GM18508 (cell line): ENCODE results near the gene ANKS1A.

Experiments
- ATAC-seq: cut with Tn5 transposase; IDR thresholded peaks from one replicate; pipeline ENCODE4 v1.9.1; 2021; ENCODE audit warnings: moderate number of reproducible peaks; ENCODE audit not compliant: insufficient read depth, unreplicated experiment

The ANKS1A gene

DNA sequence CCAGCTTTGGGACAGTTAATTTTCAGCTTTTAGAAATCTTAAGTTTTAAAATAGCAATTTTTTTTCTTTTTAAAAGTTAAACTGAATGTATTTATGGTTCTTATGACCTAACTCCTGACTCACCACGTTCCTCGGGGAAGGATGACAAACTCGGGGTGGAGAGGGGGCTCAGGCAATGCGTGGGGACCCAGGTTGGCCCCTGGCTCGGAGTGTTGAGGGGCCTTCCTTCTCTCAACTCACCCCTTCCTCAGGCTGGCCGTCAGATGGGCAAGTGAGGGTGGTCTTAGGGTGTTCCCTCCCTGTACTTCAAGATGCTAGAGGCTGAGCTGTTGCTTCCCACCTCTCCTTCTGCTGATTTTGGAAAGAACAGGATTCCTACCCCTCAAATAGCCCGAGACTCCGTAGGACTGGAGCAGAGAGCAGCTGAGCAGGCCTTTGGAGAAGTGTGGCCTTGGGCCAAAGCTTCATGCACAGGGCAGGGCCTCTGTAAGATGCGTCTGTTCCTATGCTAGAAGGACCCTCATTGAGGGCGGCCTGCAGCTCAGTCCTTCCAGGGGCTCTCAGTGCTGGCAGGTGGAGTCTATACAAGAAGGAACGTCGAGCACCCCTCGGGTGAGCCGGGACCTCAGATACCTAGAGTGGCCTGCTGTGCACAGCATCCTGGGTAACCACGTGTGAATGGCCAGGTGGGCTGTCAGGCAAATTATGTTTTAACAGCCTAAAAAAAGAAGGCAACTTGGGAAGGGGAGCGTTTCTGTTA is 172.8 kb downstream of the ANKS1A start:
- no peak for ATAC-seq

GRCh38 chr6:35062676-35063574 is 173.9 kb downstream of the ANKS1A start:
- ATAC-seq, result no peak

- no peak for ATAC-seq
Measured at GRCh38 chr6:35063701-35064280, 174.7 kb downstream of the ANKS1A start.

DNA sequence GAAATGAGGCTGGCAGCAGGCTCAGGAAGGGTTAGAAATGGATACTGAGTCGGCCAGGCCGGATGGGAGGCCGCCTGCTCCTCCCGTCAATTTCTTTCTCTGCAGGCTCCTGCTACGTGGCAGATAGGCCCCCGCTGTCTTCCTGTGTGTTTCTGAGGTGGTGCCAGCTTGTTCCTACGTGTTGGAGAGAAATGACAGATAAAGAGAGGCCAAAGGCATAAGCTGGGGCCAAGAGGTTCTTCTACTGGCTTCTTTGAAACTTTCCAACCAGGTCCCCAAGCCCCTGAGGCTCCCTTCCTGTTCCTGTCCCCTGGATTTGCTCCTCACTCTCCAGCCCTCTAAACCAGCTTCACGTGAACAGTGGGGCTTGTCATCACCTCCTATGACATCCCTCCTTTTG is 175.2 kb downstream of the ANKS1A start:
- ATAC-seq, result no peak

GRCh38 chr6:35064757-35065440 is 175.8 kb downstream of the ANKS1A start:
- no peak for ATAC-seq

DNA sequence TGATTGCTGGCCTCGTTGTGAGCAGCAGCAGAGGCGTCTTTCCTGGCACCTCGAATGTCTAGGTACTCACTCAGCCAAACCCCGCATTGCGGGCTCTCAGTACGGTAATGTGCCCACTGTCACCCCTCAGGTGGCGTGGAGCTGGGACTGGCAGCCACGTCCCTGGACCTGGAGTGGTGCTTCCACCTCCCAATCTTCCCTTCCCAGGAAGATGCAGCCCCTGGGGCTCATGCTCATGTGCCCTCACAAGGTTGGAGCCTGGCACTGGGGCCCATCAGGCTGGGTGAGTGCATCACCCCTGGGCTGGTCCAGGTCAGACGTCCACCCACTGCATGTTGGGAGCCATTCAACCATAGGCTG is 176.4 kb downstream of the ANKS1A start:
- no peak for ATAC-seq

DNA sequence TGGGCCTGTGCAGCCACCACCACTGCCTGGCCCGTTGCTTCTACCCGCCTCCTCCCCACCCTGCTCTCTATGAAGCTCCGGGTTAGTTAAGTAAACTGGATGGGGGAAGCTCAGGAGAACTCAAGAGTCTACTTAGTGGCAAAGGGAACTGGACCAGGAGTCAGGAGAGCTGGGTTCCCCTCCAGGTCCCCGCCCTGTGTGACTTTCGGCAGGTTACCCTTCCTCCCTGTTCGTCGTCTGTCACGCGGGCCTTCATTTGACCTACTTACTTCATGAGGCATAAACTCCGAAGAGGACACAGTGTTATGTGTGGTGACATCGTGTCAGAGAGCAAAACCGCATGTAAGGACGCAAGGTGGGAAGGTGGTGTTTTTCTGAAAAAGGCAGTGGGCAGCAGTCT is 176.8 kb downstream of the ANKS1A start:
- no peak for ATAC-seq

GRCh38 chr6:35067234-35067633 is 178.2 kb downstream of the ANKS1A start:
- ATAC-seq, result no peak

DNA sequence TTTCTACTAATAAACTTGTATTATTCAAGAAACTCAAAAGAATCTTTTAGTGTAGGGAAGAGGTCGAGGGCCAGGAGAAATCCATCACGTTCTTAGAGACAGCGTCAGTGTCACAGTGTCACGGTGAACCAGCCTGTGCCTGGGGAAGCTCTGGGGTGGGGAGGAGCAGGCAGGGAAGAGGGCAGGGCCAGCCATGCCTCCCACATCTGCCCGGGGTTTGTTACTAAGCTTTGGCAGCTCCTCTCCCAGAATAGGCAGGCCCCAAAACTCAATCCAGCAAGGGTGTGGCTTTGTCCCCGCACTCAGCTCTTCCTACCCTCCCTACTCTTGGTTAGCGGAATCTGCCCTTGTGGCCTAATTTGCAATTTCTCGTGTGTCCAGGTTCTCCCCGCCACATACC is 179.2 kb downstream of the ANKS1A start:
- no peak for ATAC-seq

GRCh38 chr6:35068644-35069043 is 179.6 kb downstream of the ANKS1A start:
- ATAC-seq, result no peak

DNA sequence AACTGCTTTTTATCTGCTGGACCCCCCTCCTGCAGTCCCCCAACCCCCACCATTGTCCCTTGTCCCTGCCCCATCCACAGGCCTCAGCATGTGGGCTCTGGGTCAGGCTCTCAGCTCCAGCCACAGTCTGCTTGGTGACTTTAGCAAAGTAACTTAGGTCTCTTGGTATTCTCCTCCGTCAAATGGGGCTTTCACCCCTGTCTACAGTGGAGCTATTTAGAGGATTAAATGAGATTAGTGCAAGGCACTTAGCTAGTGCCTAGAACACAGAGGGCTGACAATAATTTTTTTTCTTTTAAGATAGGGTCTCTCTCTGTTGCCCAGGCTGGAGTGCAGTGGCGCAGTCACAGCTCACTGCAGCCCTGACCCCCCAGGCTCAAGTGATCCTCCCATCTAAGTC is 180.2 kb downstream of the ANKS1A start:
- ATAC-seq, result no peak

- no peak for ATAC-seq
Measured at GRCh38 chr6:35070111-35070510, 181.1 kb downstream of the ANKS1A start.

- ATAC-seq, result no peak
Measured at GRCh38 chr6:35071347-35071994, 182.4 kb downstream of the ANKS1A start.

- ATAC-seq, result no peak
Measured at GRCh38 chr6:35072051-35072697, 183.1 kb downstream of the ANKS1A start.

DNA sequence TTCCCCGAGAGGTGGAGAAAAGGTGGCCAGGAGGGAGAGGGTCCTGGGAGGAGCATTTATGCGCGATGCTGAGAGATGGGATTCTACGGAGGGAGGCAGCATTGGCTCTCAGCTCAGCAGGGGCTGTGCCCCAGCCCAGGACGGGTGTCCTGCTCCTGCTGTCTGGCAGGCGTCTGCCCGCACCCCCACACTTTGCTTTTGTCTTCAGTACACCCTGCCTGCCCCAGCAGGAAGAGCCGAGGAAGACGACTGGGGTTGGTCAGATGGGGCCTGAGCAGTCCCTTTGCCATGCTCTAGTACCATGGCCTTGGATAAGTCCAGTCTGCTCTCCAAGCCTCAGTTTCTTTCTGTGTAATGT is 183.6 kb downstream of the ANKS1A start:
- ATAC-seq, result no peak

- no peak for ATAC-seq
Measured at GRCh38 chr6:35073211-35073610, 184.2 kb downstream of the ANKS1A start.

- ATAC-seq, result no peak
Measured at GRCh38 chr6:35073766-35074471, 184.9 kb downstream of the ANKS1A start.

DNA sequence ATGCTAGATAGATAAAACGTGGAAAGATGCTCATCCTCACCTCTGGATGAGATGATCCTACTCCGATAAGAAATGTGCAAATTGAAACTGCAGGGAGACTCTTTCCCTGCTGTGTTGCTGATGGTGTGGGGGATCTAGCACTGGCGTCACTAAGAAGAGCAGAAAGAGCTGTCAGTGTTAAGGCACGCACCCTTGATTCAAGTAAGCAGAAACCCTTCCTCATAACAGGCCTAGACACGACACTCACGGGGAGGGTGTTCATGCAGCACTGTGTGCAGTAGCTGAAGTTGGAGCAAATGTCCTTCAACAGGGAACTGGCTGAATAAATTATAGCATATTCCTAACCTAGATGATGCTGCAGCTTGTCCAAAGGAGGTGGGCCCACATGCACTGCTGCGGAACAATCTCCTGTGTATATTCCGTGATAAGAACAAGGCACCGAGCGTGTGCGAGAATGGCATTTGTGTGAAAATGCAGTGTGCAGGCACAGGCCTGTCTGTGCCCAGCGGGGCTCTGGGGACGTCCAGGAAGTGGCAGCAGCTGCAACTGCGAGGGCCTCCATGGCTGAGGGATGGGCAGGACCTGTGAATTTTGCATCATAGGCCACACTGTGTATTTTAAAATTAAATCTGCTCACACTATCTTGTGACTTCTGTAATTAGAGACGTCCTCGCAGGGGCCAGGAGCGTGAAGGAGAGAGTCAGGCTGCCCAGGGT is 188.1 kb downstream of the ANKS1A start:
- no peak for ATAC-seq

GRCh38 chr6:35077713-35078105 is 188.7 kb downstream of the ANKS1A start:
- no peak for ATAC-seq
